ENCODE data around the gene XDH. TPM values are rescaled to one million over a fixed set of nuclear protein-coding genes. Genes with fewer than 3 reads are reported as not detected.

Gene XDH
- total and polyA plus RNA-seq, 2 experiments from 2014 or later, result 1.8 to 2.4 TPM

DNA sequence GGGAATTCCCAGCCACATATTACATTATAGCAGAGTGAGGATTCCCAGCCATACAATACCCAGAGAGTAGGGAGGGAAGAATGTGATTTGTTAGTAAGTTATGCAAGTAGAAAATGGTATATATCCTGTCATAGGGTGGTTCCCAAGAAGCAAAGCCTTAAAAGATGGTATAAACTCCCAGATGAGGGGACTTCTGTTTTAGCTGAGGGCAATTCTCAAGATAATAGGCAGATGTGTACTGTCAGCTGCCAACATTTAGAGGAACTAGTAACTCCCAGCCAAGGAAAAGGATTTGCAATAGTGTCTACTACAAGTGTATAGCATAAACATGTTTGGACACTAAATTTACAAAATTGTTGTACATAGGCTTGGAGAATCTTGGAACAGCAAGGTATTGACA is 86.5 kb downstream of the XDH start:
- no peak overlapping the region for H2AFZ ChIP-seq
- H3K27me3 ChIP-seq (replicated peaks; ENCODE audit: insufficient read depth), result no peaks in the 10 kb centered on the region
- H3K4me1 ChIP-seq (ENCODE audit: insufficient read depth), result peaks cover 9% of the 10 kb centered on the region; the same call in 1 of the 2 replicates
- H4K20me1 ChIP-seq (ENCODE audit: insufficient read depth), result no peaks in the 10 kb centered on the region; the same call in 1 of the 2 replicates
- no peak overlapping the region for H3K27ac ChIP-seq
- H3K79me2 ChIP-seq (ENCODE audit: insufficient read depth), result no peaks in the 10 kb centered on the region
- H3K9me3 ChIP-seq (ENCODE audit: low read depth), result no peaks in the 10 kb centered on the region
- TF ChIP-seq EZH2phosphoT487 (IDR thresholded peaks at IDR 0.05; ENCODE audit: insufficient read depth, low read depth) (no peak), EZH2 (IDR thresholded peaks at IDR 0.05; ENCODE audit: insufficient read depth, poor library complexity, severe bottlenecking) (no peak)
- no peak overlapping the region for H3K4me3 ChIP-seq
- DNase-seq, result no peak
- H3F3A ChIP-seq (ENCODE audit: insufficient read depth), result 0 out of 2 replicates have a peak, but pooled peaks cover 3% of the 10 kb centered on the region
- H3K4me2 ChIP-seq (ENCODE audit: unreplicated experiment), result no peak overlapping the region
- in situ Hi-C loops (cut with MboI), result loop anchor here (25.0 kb wide), 1 partner anchor 409 kb away; no protein-coding TSS in a partner anchor
- no peaks in the 10 kb centered on the region for H3K36me3 ChIP-seq (ENCODE audit: low read depth)
- H3K9me2 ChIP-seq (ENCODE audit: insufficient read depth), result no peaks in the 10 kb centered on the region
- no peak overlapping the region for H3K9ac ChIP-seq

DNA sequence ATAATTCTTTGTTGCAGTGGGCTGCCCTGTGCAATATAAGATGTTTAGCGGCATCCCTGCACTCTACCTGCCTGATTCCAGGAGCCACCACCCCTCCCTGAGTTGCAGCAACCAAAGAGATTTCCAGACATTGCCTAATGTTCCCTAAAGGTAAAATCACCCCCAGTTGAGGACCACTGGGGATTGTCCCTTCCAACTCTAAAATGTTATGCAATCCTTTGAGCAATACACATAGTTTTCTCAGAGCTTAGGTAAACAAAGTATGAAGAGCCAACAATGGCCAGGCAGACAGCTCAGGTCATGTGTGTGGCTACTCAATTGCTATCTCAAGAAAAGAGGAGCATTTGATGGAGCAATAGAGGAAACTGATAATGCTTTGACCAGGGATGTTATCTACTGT is 87.0 kb downstream of the XDH start:
- 0 out of 2 replicates have a peak, but pooled peaks cover 5% of the 10 kb centered on the region for H3F3A ChIP-seq (ENCODE audit: insufficient read depth)
- H3K4me3 ChIP-seq, result no peak overlapping the region
- no peaks in the 10 kb centered on the region for H3K79me2 ChIP-seq (ENCODE audit: insufficient read depth)
- H3K36me3 ChIP-seq (ENCODE audit: low read depth), result no peaks in the 10 kb centered on the region
- H3K9me3 ChIP-seq (ENCODE audit: low read depth), result no peaks in the 10 kb centered on the region
- H3K9ac ChIP-seq, result no peak overlapping the region
- no peaks in the 10 kb centered on the region for H3K27me3 ChIP-seq (replicated peaks; ENCODE audit: insufficient read depth)
- 100% methylated on average over 1 of the region's 1 CpG for WGBS, 2 experiments (ENCODE audit: low coverage in 1 of 2, low lambda C conversion rate in 2 of 2, missing lambda C conversion rate in 2 of 2)
- H3K27ac ChIP-seq, result no peak overlapping the region
- TF ChIP-seq EZH2 (IDR thresholded peaks at IDR 0.05; ENCODE audit: insufficient read depth, poor library complexity, severe bottlenecking), result no peak
- no peak for TF ChIP-seq EZH2phosphoT487 (IDR thresholded peaks at IDR 0.05; ENCODE audit: insufficient read depth, low read depth)
- no peak overlapping the region for H3K4me2 ChIP-seq (ENCODE audit: unreplicated experiment)
- H3K4me1 ChIP-seq (ENCODE audit: insufficient read depth), result peaks cover 12% of the 10 kb centered on the region
- no peak overlapping the region for H2AFZ ChIP-seq
- no peaks in the 10 kb centered on the region for H3K9me2 ChIP-seq (ENCODE audit: insufficient read depth)
- no peaks in the 10 kb centered on the region; the same call in 1 of the 2 replicates for H4K20me1 ChIP-seq (ENCODE audit: insufficient read depth)
- in situ Hi-C loops (cut with MboI), result loop anchor here (25.0 kb wide), 1 partner anchor 410 kb away; no protein-coding TSS in a partner anchor
- no peak for DNase-seq

DNA sequence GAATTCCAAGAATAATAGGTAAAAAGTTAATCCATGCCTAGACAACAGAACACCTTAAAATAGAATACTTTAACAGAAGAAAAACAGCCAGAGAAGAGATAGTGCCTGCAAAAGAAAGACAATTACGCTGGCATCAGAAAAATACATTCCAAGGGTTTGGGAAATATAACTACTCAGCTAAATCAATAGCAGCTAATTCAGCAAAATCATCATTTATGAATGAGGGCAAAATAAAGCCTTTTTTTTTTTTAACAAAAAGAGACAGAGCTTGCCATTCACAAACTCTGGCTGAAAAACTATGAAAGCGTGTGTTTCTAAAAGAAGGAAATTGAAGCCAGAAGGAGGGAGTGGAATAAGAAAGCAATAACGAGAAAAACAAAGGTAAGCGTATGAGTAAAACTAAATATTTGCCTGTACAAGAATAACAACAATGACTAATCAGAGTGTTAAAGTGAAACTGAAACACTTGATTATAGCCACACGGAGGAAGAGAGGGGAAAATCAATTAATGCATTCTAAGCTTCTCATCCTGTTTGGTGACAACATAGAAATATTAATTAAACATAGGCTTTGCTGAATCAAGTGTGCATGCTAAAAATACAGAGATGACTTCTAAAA is 90.4 kb downstream of the XDH start:
- in situ Hi-C loops (cut with MboI), result no loop called here
- H3K4me3 ChIP-seq, result peak overlapping the region; percentile 71
- H2AFZ ChIP-seq, result peak overlapping the region; percentile 85
- H3K9me3 ChIP-seq (ENCODE audit: low read depth), result no peaks in the 10 kb centered on the region
- H3K79me2 ChIP-seq (ENCODE audit: insufficient read depth), result no peaks in the 10 kb centered on the region
- no peak for TF ChIP-seq EZH2 (IDR thresholded peaks at IDR 0.05; ENCODE audit: insufficient read depth, poor library complexity, severe bottlenecking)
- TF ChIP-seq EZH2phosphoT487 (IDR thresholded peaks at IDR 0.05; ENCODE audit: insufficient read depth, low read depth), result no peak
- no peaks in the 10 kb centered on the region; the same call in 1 of the 2 replicates for H4K20me1 ChIP-seq (ENCODE audit: insufficient read depth)
- H3K27ac ChIP-seq, result peak overlapping the region; percentile 10; the same call in 1 of the 2 replicates
- WGBS, 2 experiments (ENCODE audit: low coverage in 1 of 2, low lambda C conversion rate in 2 of 2, missing lambda C conversion rate in 2 of 2), result 24 to 28% methylated on average over 5 of the region's 5 CpGs
- DNase-seq, result peak; percentile 53
- H3K4me2 ChIP-seq (ENCODE audit: unreplicated experiment), result peak overlapping the region; percentile 95
- no peaks in the 10 kb centered on the region for H3K36me3 ChIP-seq (ENCODE audit: low read depth)
- H3K4me1 ChIP-seq (ENCODE audit: insufficient read depth), result peaks cover 29% of the 10 kb centered on the region
- H3K27me3 ChIP-seq (replicated peaks; ENCODE audit: insufficient read depth), result no peaks in the 10 kb centered on the region
- no peaks in the 10 kb centered on the region for H3K9me2 ChIP-seq (ENCODE audit: insufficient read depth)
- H3F3A ChIP-seq (ENCODE audit: insufficient read depth), result peaks cover 20% of the 10 kb centered on the region
- H3K9ac ChIP-seq, result peak overlapping the region; percentile 65

DNA sequence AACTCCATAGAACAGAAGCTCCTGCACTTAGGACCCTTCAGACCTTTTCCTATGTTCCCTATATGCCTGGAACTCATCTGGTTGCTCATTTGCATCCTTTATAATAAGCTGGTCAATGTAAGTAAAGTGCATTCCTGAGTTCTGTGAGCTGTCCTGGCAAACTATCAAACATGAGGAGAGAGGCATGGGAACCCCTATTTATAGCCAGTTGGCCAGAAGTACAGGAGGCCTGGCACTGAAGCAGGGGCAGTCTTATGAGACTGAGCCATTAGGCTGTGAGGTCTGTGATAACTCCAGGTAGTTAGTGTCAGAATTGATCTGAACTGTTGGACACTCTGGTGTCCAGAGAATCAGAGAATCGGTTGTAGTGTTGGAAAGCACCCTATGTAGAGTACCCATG is 92.2 kb downstream of the XDH start:
- Histone ChIP-seq H3K4me2 (ENCODE audit: unreplicated experiment) (peak overlapping the region; percentile 7), H3F3A (ENCODE audit: insufficient read depth) (peaks cover 31% of the 10 kb centered on the region), H3K9me3 (ENCODE audit: low read depth) (no peaks in the 10 kb centered on the region), H3K27me3 (replicated peaks; ENCODE audit: insufficient read depth) (no peaks in the 10 kb centered on the region), H3K79me2 (ENCODE audit: insufficient read depth) (no peaks in the 10 kb centered on the region), H2AFZ (no peak overlapping the region), H4K20me1 (ENCODE audit: insufficient read depth) (no peaks in the 10 kb centered on the region; the same call in 1 of the 2 replicates), H3K27ac (no peak overlapping the region), H3K36me3 (ENCODE audit: low read depth) (no peaks in the 10 kb centered on the region), H3K4me1 (ENCODE audit: insufficient read depth) (peaks cover 43% of the 10 kb centered on the region), H3K9me2 (ENCODE audit: insufficient read depth) (no peaks in the 10 kb centered on the region), H3K9ac (no peak overlapping the region), H3K4me3 (no peak overlapping the region)
- in situ Hi-C loops (cut with MboI), result no loop called here
- TF ChIP-seq EZH2 (IDR thresholded peaks at IDR 0.05; ENCODE audit: insufficient read depth, poor library complexity, severe bottlenecking) (no peak), EZH2phosphoT487 (IDR thresholded peaks at IDR 0.05; ENCODE audit: insufficient read depth, low read depth) (no peak)
- WGBS, 2 experiments (ENCODE audit: low coverage in 1 of 2, low lambda C conversion rate in 2 of 2, missing lambda C conversion rate in 2 of 2), result 85 to 100% methylated on average over 1 of the region's 1 CpG
- peak; percentile 67 for DNase-seq

All from GM23248 (cell line).